ENCODE results near the gene EXD3.

DNA sequence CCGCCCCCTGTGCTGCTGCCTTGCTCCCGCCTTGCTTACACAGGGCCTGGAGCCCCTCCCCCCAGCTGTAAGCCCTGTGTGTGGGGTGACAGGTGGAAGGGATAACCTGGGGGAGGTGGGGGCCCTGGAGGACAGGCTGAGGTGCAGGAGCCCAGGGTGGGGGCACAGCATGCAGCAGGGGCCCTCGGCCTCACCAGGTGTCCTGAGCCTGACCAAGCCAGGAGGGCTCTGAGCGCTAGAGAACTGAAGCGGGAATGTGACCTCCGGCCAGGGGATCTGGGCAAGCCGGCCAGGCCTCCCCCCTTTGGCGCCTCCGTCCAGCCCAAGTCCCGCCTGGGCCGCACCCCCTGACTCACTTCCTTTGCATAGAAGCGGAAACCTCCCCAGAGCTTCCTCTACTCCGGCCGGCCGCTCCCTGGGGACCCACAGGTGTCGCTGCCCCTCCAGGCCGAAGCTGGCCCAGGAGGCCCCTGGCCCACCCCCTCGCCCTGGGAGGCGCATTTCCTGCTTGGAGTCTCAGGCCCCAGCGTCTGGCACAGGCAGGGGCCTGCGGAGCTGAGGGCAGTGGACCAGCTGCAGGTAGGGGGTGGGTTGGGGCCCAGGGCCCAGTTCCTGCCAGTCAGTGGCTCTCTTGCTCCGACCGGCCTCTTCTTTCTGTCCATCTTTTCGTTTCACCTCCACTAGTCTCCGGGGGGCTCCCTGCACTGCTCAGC lies 145.5 kb downstream of the EXD3 start, which contains the start of gene TOR4A:
- TF ChIP-seq POLR2A (IDR thresholded peaks at IDR 0.05) = no peak
- TF ChIP-seq, protein P1, sequence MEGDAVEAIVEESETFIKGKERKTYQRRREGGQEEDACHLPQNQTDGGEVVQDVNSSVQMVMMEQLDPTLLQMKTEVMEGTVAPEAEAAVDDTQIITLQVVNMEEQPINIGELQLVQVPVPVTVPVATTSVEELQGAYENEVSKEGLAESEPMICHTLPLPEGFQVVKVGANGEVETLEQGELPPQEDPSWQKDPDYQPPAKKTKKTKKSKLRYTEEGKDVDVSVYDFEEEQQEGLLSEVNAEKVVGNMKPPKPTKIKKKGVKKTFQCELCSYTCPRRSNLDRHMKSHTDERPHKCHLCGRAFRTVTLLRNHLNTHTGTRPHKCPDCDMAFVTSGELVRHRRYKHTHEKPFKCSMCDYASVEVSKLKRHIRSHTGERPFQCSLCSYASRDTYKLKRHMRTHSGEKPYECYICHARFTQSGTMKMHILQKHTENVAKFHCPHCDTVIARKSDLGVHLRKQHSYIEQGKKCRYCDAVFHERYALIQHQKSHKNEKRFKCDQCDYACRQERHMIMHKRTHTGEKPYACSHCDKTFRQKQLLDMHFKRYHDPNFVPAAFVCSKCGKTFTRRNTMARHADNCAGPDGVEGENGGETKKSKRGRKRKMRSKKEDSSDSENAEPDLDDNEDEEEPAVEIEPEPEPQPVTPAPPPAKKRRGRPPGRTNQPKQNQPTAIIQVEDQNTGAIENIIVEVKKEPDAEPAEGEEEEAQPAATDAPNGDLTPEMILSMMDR (IDR thresholded peaks at IDR 0.05) = no peak

Measured in breast epithelium (tissue), 3 donors.